GM12878 (cell line): ENCODE measurements around the gene MBD2. TPM values are rescaled to one million over a fixed set of nuclear protein-coding genes. Genes with fewer than 3 reads are reported as not detected.
A peak's percentile ranks its signal among the peaks of the same experiment; 100 is the strongest.

Experiments
- ATAC-seq: fragments of 200-7000 bp; cut with Tn5 transposase; 3 replicates; pipeline ENCODE4 v1.9.1; 2020; ENCODE audit warnings: mild to moderate bottlenecking, moderate library complexity
- BruUV-seq: library from RNA; stranded (reverse); fragments of 400-500 nt; replicated peaks from 2 replicates; lab custom pipeline; 2021; lab: Mats Ljungman, UMichigan
- CTCF ChIA-PET: fragments of 300-600 bp; sonication (Branson Sonifier 250); formaldehyde crosslinking; extraction: SDS; loops from one replicate; lab custom pipeline; 2021; ENCODE audit warnings: inconsistent platforms; lab: Yijun Ruan, JAX
- POLR2A ChIA-PET: fragments of 350-600 bp; formaldehyde crosslinking; extraction: SDS; loops from one replicate; lab custom pipeline; 2021; ENCODE audit warnings: inconsistent platforms; lab: Charles Lee
- RAD21 ChIA-PET: fragments of 300-600 bp; sonication (Branson Sonifier 250); formaldehyde crosslinking; loops from one replicate; lab custom pipeline; 2023; ENCODE audit warnings: antibody characterized with exemption; ENCODE audit not compliant: unreplicated experiment; lab: Charles Lee
- SMC1A ChIA-PET: fragments of 300-600 bp; sonication (Branson Sonifier 250); formaldehyde crosslinking; loops from one replicate; lab custom pipeline; 2023; ENCODE audit not compliant: unreplicated experiment, uncharacterized antibody; lab: Charles Lee
- DNase-seq: peaks from one replicate; pipeline ENCODE4 v3.0.0-alpha.2; 2011; ENCODE audit warnings: low read depth, low spot score
- FAIRE-seq: peaks from 3 replicates; lab custom pipeline; 2011; peaks lifted over from hg19 to GRCh38; lab: Jason Lieb, UNC
- H2AFZ ChIP-seq: 2 replicates; pipeline ENCODE4 v1.6.0; 2011; ENCODE audit warnings: low read depth, low read length, control low read depth; ENCODE audit not compliant: control insufficient read depth
- H3K27ac ChIP-seq: 2 replicates; pipeline ENCODE4 v1.5.1; 2011; ENCODE audit warnings: control low read depth; ENCODE audit not compliant: control insufficient read depth, insufficient read depth
- H3K27me3 ChIP-seq, 2 experiments: replicated peaks in 1 of 2; 2 replicates each; pipeline versions ENCODE4 v1.6.0 to v1.6.1; 2011; ENCODE audit warnings: low read length in 1 of 2; ENCODE audit not compliant: control insufficient read depth in 2 of 2, insufficient read depth in 2 of 2
- H3K36me3 ChIP-seq, 2 experiments: 2 replicates each; pipeline ENCODE4 v1.5.1; 2011; ENCODE audit warnings: low read length in 1 of 2; ENCODE audit not compliant: control insufficient read depth in 2 of 2, insufficient read depth in 2 of 2
- H3K4me1 ChIP-seq: 2 replicates; pipeline ENCODE4 v1.6.1; 2011; ENCODE audit warnings: mild to moderate bottlenecking, low read length, moderate library complexity, mixed read lengths; ENCODE audit not compliant: control insufficient read depth, insufficient read depth
- H3K4me2 ChIP-seq: 2 replicates; pipeline ENCODE4 v1.6.0; 2011; ENCODE audit warnings: control low read depth; ENCODE audit not compliant: control insufficient read depth, insufficient read depth
- H3K4me3 ChIP-seq: fragments of 200-600 bp; sonication (generic); 2 replicates; pipeline ENCODE4 v1.5.1; 2016
- H3K79me2 ChIP-seq: 2 replicates; pipeline ENCODE4 v1.6.0; 2011; ENCODE audit warnings: low read length; ENCODE audit not compliant: control insufficient read depth, insufficient read depth
- H3K9ac ChIP-seq: 2 replicates; pipeline ENCODE4 v1.8.0; 2011; ENCODE audit warnings: low read length, control low read depth, mixed read lengths; ENCODE audit not compliant: control insufficient read depth, insufficient read depth
- H3K9me3 ChIP-seq: replicated peaks from 3 replicates; pipeline ENCODE4 v1.5.1; 2011; ENCODE audit warnings: mild to moderate bottlenecking, low read length; ENCODE audit not compliant: control insufficient read depth, insufficient read depth
- H4K20me1 ChIP-seq: 2 replicates; pipeline ENCODE4 v1.6.0; 2011; ENCODE audit not compliant: control insufficient read depth, insufficient read depth
- ATF7 ChIP-seq: fragments of 450-650 bp; IDR thresholded peaks from 2 replicates; pipeline ENCODE4 v1.6.1; 2016; ENCODE audit warnings: low read depth, mild to moderate bottlenecking
- BRCA1 ChIP-seq: IDR thresholded peaks from 2 replicates; pipeline ENCODE4 v1.6.1; 2011; ENCODE audit warnings: low read depth, low read length, improper control_type of control experiment
- CHD4 ChIP-seq: fragments of 200-600 bp; sonication (generic); IDR thresholded peaks from 2 replicates; pipeline ENCODE4 v1.6.1; 2016; ENCODE audit warnings: mild to moderate bottlenecking
- E2F8 ChIP-seq: fragments of 450-650 bp; IDR thresholded peaks from 2 replicates; pipeline ENCODE4 v1.6.1; 2018; ENCODE audit warnings: mild to moderate bottlenecking, low read depth, moderate library complexity; ENCODE audit not compliant: partially characterized antibody
- HDAC2 ChIP-seq: fragments of 200-600 bp; sonication (generic); IDR thresholded peaks from 2 replicates; pipeline ENCODE4 v1.6.1; 2017
- MEF2B ChIP-seq: fragments of 450-650 bp; IDR thresholded peaks from 2 replicates; pipeline ENCODE4 v1.6.1; 2018; ENCODE audit warnings: mild to moderate bottlenecking, moderate library complexity; ENCODE audit not compliant: partially characterized antibody, poor library complexity, severe bottlenecking
- MTA3 ChIP-seq: IDR thresholded peaks from 2 replicates; pipeline ENCODE4 v1.6.1; 2012; ENCODE audit warnings: low read length, inconsistent platforms, borderline replicate concordance
- RCOR1 ChIP-seq: conservative IDR thresholded peaks from 2 replicates; pipeline ENCODE4 v1.6.1; 2012; ENCODE audit warnings: low read depth, low read length, improper control_type of control experiment
- RELB ChIP-seq: fragments of 450-650 bp; IDR thresholded peaks from 2 replicates; pipeline ENCODE4 v1.6.1; 2017; ENCODE audit warnings: low read depth, mild to moderate bottlenecking, moderate library complexity
- RFX5 ChIP-seq: IDR thresholded peaks from 2 replicates; pipeline ENCODE4 v1.6.1; 2011; ENCODE audit warnings: low read depth, low read length, improper control_type of control experiment
- RUNX3 ChIP-seq: IDR thresholded peaks from 2 replicates; pipeline ENCODE4 v1.6.1; 2012; ENCODE audit warnings: low read length, inconsistent platforms
- ZNF24 ChIP-seq: fragments of 450-650 bp; IDR thresholded peaks from 2 replicates; pipeline ENCODE4 v1.6.1; 2017; ENCODE audit warnings: antibody characterized with exemption, mild to moderate bottlenecking
- ZNF687 ChIP-seq: fragments of 450-650 bp; IDR thresholded peaks from 2 replicates; pipeline ENCODE4 v1.6.1; 2017; ENCODE audit warnings: mild to moderate bottlenecking, moderate library complexity
- WGBS: methylation state at CpG from one replicate; pipeline ENCODE4 v1.1.6; 2016; ENCODE audit warnings: low lambda C conversion rate; ENCODE audit not compliant: insufficient replicate concordance, insufficient coverage; ENCODE audit errors: missing lambda C conversion rate; 5-methylcytosine and 5-hydroxymethylcytosine counted together
- in situ Hi-C: fragments of 300-500 bp; cut with MboI; formaldehyde crosslinking; loops from 9 replicates; pipeline ENCODE4 v1.14.3; 2018; ENCODE audit warnings: mixed read lengths
- intact Hi-C: fragments of 100-400 bp; cut with micrococcal nuclease; formaldehyde crosslinking; loops from one replicate; pipeline ENCODE4 v1.14.2; 2022; ENCODE audit not compliant: unreplicated experiment
- polyA plus RNA-seq, 11 experiments: library from polyadenylated mRNA; depleted of rRNA in 4 of 11; unstranded in 6 of 11; stranded (reverse) in 5 of 11; fragments of >200 nt; fragmentation: Nextera tagmentation in 4 of 11; fragmentation: Illumina TruSeq in 1 of 11; extraction: Ambion mirVana in 4 of 11; extraction: Trizol in 1 of 11; gene quantifications; 1 replicate in 1 of 11; 2 replicates in 10 of 11; pipeline versions ENCODE4 v1.2.1 to v1.2.3, GENCODE V29; 2011 to 2016; ENCODE audit warnings: inconsistent platforms in 2 of 11, missing spikeins in 2 of 11, low read depth in 1 of 11
- total RNA-seq, 4 experiments: library from RNA; depleted of rRNA in 3 of 4; stranded (reverse); fragments of >200 nt in 3 of 4; fragmentation: Illumina TruSeq in 1 of 4; extraction: Trizol in 1 of 4; gene quantifications; 2 replicates each; pipeline versions ENCODE4 v1.2.1 to v1.2.3, GENCODE V29; 2013 to 2021

The MBD2 gene
- total and polyA plus RNA-seq, 10 of the 15 experiments (the other 5 are each of a cell fraction or from before 2014, with no cell fraction given) = 24.1 to 276 (median 57.9) TPM

- intact Hi-C loops = loop anchor here (10.0 kb wide), 1 partner anchor 1054 kb away; no protein-coding TSS in a partner anchor
- no peaks in the 10 kb centered on the region; the same call in 1 of the 2 replicates for H3K79me2 ChIP-seq
- TF ChIP-seq RCOR1 = no peak
- TF ChIP-seq RUNX3 = peak; percentile 80
- TF ChIP-seq ATF7 = peak; percentile 66; the same call in 1 of the 2 replicates
- no peak for TF ChIP-seq ZNF687
- no peak for TF ChIP-seq RFX5
- no peak for TF ChIP-seq E2F8
- no peak for TF ChIP-seq RELB
- no peak for TF ChIP-seq ZNF24
- no peak for TF ChIP-seq BRCA1
- TF ChIP-seq MEF2B = no peak
- TF ChIP-seq MTA3 = no peak
- TF ChIP-seq CHD4 = no peak
- TF ChIP-seq HDAC2 = no peak
Measured at GRCh38 chr18:54260396-54261072, 36.1 kb upstream of the MBD2 start.

More at GRCh38 chr18:54260396-54261072, 36.1 kb upstream of the MBD2 start:
- Histone ChIP-seq H3K27me3 (no peaks in the 10 kb centered on the region), H3K27ac (peak overlapping the region; percentile 94), H3K9ac (peak overlapping the region; percentile 32; the same call in 1 of the 2 replicates), H3K4me2 (peak overlapping the region; percentile 87), H3K36me3 (no peaks in the 10 kb centered on the region), H3K9me3 (no peaks in the 10 kb centered on the region), H3K4me3 (no peak overlapping the region; the same call in 1 of the 2 replicates), H3K4me1 (peaks cover 47% of the 10 kb centered on the region), H4K20me1 (no peaks in the 10 kb centered on the region), H2AFZ (peak overlapping the region; percentile 22; the same call in 1 of the 2 replicates)
- no peak for DNase-seq
- in situ Hi-C loops = loop anchor here (5.0 to 25.0 kb wide), 3 partner anchors 38 to 1052 kb away; partner anchors contain the start of gene MBD2
- ATAC-seq = peak; percentile 48
- CTCF ChIA-PET = interaction anchor here (0.6 to 2.5 kb wide), 6 partner anchors 9 to 141 kb away, joined by 3 to 13 read pairs (median 4); partner anchors contain the start of gene MBD2
- peak; percentile 93 for FAIRE-seq
- BruUV-seq = no TSS peak
- SMC1A ChIA-PET = interaction anchor here (0.7 to 2.5 kb wide), 6 partner anchors 10 to 69 kb away, joined by 3 to 12 read pairs (median 5); no protein-coding TSS in a partner anchor
- WGBS = 26% methylated on average over 7 of the region's 9 CpGs
- POLR2A ChIA-PET = interaction anchor here (0.6 to 1.7 kb wide), 5 partner anchors 9 to 42 kb away, joined by 3 to 7 read pairs (median 4); no protein-coding TSS in a partner anchor
- RAD21 ChIA-PET = interaction anchor here (1.2 to 2.5 kb wide), 5 partner anchors 10 to 48 kb away, joined by 3 to 14 read pairs (median 8); partner anchors contain the start of gene MBD2
